GM23248 (cell line): ENCODE results near the gene METTL14.

Experiments
- EZH2 ChIP-seq: fragments of 200-600 bp; sonication (generic); IDR thresholded peaks from 2 replicates; pipeline ENCODE4 v1.6.1; 2018; ENCODE audit warnings: antibody characterized with exemption, mild to moderate bottlenecking; ENCODE audit not compliant: insufficient read depth, poor library complexity, severe bottlenecking
- EZH2phosphoT487 ChIP-seq: fragments of 200-600 bp; sonication (generic); IDR thresholded peaks from 2 replicates; pipeline ENCODE4 v1.6.1; 2018; ENCODE audit warnings: antibody characterized with exemption, moderate library complexity, mild to moderate bottlenecking, low read depth; ENCODE audit not compliant: insufficient read depth

GRCh38 chr4:118741301-118741855, 56.2 kb downstream of the METTL14 start:
- no peak for TF ChIP-seq EZH2
- TF ChIP-seq EZH2phosphoT487, result no peak
